ENCODE measurements around the gene ZNF385D.

Gene ZNF385D

DNA sequence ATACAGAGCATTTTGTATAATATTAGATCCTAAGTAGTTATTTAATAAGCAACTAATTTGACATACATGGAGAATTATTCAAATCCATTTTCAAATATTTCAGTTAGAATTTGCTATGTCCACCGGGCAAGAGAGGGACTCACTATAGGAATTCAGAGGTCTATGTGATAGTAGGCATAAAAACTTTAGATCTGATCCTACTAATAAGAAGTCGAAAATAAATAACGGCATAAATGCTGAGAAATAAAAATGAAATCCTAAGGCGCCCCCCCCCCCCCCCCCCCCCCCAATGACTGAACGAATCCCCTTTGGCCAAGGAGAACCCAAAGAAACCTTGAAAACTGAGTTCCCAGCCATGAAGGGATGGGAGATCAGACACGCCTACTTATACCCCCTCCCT, 80.6 kb downstream of the ZNF385D start:
- FAIRE-seq = no peak

DNA sequence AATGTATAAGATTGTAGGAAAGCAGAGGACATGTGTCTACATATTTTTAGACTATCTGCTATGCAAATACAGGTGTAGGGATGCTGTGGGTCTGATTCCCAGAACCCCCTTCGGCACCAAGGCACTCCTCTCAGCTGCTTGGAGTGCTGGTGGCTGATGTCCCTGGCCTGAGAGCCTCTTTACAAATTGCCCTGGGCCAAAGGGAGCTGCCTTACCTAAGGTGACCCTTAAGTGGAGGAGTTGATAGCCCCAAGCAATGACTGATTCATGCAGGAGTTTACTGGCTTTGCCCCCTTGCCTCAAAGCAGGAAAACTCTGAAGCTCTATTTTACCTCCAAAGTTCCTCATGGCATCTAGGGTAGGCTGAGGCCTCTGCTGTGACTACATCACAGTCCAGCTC, 83.0 kb downstream of the ZNF385D start:
- no peak for FAIRE-seq

DNA sequence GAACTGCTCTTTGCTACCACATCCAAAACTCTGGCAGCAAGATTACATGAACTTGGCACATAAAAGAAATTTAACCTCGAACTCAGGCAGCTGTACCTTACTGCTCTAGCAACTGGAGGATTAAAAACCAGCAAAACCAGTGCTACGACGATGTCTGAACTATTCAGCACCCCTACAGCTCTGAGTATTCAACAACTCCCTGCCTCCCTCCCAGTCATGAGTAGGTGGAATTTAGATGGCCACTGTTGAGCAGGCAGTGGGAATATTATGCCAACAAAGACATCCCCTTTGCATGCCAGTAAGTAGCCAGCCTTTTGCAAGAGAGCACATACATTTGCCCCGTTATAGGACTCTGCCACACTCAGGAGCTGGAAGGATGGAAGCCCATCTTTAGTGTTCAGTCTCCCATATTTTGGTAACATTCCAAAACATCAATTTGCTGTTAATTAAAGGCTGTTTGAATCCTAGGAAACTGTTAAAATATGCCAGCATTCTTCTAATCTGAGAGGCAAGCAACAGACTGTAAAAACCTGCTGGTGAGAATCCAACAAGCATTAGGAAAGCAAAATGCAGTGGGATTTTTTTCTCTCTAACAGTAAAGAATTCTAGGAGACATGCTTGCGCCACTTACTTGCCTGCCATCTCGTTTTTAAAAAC, 85.4 kb downstream of the ZNF385D start:
- FAIRE-seq = no peak

DNA sequence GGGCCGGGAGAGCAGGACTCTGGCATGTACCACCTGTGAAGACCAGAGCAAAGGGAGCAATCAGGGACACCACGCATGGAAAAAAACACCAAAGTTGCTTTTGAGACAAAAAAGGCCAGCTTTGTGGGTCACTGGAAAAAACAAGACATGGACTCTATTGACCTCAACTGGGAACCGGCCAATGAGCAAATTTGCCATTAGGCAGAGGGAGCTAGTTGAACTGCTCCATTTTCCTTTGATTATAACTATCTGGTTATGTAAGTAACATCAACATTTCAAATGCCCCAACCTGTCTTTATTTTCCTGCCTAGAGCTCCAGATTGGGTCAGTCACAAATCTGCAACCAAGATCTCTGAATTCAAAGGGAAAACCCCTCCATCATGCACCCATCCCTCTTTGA, 86.0 kb downstream of the ZNF385D start:
- FAIRE-seq = no peak

DNA sequence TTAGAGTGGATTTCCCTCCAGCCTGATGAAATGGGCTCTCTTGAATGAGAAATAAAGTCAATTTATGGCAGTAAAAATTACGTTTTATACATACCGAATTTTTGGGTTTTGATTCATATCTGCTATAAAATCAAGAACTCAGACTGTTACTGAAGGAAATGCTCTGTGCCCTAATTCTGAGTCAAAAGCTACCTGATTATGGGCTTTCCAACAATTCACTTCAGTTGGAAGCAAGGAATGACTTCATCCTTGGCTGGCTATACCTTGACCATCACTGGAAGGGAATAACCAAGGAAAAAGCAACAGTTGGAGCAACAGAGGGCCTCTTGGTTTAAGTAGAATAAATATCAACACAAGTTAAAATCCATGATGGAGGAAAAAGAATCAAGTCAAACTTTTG, 88.6 kb downstream of the ZNF385D start:
- FAIRE-seq = no peak

DNA sequence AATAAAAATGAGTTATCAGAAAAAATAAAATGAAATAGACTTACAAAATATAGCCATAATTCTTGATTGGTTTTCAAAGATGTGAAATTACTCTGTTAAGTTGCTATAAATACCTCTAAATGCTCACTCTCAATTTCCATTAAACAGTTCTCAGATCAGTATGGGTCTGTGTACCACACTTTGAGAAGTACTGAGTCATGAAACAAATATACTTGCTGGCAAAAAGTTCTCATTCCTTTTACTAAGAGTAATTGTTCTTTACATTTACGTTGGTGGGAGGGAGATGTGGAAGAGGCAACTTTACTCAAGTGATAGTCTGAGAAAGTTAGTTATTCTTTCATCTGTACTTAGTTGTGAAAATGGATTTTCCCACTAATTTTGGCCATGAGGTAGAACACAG, 96.3 kb downstream of the ZNF385D start:
- FAIRE-seq = no peak

DNA sequence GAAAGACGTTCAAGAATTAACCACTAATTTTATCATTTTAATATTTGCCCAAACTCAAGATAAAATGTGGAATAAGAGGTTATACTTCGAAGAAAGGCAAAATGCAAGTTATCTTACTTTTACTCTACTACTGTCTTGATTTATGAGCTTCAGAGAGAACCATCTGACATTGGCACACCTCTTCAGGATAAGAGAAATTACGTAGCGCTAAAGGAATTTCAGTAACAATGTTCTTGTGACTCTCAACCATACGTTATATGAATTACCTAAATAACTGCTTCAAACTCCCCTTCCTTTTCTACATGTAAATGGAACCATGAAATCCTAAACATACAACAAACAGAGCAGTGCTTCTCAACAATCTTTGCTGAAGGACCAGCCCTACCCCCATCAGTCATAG, 96.8 kb downstream of the ZNF385D start:
- FAIRE-seq = no peak

DNA sequence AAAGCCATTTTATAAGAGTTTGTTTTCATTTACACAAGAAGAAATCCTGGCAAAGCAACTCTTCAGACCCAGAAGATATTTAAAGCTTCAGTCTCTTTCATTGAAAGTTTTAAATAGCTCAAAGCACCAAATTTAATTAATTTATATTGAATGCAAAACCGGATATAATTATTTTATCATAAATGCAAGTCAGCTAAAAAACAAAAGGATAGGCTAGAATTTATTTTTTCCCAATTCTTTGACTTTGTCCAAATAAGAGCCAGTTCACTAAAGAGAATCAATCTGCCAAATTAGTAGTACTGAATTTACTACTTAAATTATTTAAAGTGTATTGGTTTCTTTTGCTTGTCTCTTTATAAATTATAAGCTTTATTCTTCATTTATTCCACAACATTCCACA, 101.5 kb downstream of the ZNF385D start:
- no peak for FAIRE-seq

DNA sequence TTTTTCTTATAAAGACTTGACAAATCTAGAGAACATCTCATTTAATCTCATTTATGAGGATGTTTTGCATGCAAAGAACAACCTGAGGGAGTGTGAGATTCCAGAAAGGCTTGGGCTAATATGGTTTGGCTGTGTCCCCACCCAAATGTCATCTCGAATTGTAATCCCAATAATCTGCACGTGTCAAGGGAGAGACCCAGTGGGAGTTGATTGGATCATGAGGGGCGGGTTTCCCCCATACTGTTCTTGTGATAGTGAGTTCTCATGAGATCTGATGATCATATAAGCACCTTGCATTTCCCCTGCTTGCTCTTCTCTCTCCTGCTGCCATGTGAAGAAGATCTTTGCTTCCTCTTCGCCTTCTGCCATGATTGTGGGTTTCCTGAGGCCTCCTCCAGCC, 103.0 kb downstream of the ZNF385D start:
- no peak for FAIRE-seq

DNA sequence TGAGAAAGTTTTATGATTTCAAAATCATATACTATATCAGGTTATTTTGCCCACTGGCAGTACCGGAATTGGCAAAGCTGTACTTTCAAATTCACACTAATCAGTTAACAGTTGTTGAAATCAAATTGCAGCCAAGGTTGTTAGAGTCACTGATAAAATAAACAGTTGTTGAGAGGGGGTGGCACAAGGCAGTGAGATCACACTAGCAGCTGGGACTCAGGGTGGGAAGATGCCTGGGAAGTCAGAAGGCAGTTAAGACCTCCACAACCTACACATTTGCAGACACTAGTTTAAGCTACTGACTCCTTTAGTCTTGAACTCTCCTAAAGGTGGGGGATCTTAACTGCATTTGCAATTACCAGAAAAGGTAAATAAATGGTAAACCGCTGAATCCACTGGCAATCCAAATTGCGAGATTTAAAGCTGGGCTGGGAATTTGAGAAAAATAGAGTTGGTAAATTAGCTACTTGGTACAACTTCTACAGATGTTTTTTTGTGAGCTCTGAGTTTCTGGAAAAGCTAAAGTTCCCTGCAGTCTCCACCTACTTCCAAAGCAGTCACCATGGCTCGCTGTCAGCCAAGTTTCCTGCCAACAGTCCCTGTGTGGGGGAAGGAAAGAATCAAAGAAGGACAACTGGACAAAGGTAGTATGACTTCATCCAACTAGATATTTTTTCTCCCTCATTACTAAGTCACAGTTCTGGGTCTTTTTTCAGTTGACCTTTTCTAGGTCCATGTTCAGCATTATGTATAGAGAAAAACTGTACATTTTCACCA, 105.7 kb downstream of the ZNF385D start:
- no peak for FAIRE-seq

DNA sequence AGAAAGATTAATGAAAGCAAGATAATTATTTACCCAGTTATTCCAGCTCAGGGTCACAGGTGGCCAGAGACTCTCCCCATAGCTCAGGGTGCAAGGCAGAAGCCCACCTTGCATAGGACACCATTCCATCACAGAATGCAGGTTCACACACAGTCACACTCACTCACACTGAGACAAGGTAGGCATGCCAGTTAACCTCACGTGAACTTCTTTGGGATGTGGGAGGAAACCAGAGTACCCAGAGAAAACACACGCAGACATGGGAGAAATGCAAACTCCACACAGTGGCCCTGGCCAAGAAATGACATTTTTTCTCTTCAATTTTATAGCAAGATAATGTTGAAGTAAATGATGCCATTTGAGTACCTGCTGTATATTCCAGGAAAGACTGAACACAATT, 106.7 kb downstream of the ZNF385D start:
- FAIRE-seq = no peak

DNA sequence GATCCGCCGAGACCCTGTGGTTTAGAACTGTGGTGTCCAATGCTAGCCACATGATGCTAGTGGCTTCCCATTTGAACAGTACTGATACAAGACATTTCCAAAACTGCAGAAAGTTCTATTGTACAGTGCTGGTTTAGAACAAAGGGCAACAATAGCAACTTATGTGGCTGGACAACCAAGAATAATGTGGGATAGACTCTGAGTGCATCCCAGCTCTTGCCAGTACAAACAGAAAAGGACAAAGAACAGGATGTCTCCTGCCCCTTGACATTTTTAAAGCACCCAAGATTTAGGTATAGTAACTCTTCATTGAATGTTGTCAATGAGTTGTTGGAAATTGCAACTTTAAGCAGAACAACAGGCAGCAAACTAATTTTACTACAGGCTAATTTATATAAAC, 107.3 kb downstream of the ZNF385D start:
- no peak for FAIRE-seq

DNA sequence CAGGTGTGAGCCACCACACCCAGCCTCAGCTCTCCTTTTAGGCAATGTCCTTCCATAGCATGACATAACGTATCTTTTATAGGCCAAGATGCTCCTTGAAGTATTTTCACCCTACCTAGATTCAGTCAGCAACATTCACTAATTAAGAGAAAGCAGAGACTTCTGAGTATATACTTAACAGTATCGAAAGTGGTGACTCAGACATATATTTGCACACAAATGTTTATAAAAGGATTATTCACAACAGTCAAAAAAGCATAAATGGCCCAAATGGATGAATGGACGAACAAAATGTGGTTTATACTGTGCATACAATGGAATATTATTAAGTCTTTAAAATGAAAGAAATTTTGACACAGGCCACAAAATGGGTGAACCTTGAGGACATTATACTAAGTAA, 108.6 kb downstream of the ZNF385D start:
- no peak for FAIRE-seq

DNA sequence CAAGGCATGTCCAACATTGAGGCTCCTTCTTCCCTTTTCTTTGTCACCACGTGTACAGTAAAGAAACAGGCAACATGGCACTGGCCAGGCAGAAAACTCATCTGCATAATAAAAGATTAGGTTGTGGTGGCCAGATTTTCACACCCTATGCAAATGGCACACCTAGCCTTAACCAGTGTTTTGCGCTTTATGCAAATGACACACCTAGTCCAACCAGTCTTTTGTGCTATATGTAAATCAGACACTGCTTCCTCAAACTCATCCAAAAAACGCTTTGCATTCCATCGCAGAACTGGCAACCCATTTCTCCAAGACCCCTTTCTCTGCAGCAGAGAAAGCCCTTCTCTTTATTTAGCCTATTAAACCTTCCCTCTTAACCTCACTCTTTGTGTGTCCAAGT, 109.1 kb downstream of the ZNF385D start:
- no peak for FAIRE-seq

DNA sequence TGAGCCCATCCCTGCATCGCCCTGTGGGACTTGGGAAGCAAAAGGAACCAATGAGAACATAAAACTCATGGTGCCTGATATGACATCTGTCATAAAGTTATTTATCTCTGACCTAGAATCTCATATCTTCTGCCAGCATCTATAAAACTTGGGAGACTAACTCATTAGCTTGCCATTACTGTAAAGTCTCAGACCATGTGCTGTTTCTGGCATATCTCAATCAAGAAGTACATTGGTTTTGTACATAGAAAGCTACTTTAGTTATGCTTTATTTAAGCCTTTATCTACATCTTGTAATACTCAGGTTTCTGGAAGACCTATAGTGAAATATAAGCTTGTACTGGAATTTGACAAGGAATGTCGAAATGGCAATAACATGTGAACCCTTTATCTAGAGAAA, 112.5 kb downstream of the ZNF385D start:
- FAIRE-seq = no peak

DNA sequence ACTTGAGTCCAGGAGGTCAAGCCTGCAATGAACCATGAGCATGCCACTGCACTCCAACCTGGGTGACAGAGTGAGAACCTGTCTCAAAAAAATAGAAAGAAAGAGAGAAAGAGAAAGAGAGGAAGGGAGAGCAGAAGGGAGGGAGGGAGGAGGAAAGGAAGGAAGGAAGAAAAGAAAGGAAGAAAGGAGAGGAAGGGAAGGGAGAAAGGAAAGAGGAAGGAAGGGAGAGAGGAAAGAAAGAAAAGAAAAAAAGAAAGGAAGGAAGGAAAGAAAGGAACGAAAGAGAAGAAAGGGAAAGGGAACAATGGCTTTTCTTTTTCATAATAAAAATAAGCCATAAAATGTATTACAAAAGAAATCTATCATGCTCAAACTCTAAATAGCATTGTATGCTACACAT, 116.9 kb downstream of the ZNF385D start:
- no peak for FAIRE-seq

DNA sequence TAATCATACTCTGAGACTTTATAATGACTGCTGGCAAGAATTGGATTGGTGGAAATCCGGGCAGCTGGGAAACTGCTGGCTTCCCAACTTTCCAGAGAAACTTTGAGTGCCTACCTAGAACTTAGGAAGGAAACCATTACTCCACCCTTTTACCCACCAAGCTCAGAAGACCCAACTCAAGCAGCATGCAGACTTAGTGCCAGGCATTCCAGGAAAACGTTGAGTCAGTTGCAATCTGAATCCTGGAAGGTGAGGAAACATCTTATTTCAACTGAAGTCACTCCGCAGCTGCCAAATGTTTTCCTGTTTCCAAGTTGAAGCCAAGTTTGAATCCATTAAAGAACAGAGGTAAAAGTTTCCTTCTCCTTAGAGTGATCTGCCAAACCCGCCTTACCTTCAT, 126.5 kb downstream of the ZNF385D start:
- FAIRE-seq = no peak

DNA sequence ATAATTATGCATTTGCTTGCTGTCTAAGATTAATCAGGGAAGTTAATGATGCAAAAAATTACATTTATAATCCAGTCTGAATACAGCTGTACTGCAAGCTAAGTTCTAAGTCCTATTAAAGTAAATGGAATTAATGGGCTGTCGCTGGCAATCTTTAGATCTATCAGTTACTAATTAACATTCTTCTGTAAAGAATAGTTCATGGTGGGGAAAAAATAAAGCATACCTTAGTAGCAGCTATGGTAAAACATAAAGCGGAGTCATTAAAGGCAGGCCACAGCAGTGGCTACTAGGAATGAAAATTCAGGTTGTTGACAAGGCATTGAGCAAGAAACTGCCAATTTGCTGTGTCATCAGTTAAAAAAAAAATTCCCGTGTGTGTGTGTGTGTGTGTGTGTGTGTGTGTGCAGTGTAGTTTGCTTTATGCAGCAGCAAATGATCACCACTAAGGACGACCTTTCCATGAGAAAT, 129.8 kb downstream of the ZNF385D start:
- FAIRE-seq = no peak

DNA sequence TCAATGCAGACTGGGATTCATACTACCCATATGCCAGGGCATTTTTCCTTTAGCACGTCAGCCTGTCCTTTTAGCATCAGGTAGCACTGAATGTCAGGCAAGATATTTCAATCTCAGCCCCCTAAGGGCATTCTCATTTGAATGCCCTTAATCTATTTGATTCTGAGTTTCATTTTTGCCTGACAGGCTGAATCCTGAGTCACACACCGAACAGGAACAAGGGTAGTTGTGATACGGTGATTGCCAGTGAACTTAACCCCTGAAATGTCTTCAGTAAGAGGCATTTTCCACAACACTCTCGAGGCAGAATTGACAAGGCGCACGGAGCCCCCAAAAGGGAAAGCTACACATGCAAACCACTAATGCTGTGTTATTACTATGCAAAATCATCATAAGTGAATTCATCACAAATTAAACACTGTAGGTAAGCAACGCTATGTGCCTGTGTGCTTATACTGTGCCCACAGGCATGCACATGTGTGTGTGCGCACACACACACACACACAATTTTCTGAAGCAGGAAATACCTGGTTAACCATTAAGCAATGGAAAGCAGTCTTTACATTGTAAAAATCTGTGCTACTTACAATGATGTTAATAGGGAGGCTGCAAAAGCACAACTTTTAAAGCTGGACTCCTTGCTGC, 130.4 kb downstream of the ZNF385D start:
- no peak for FAIRE-seq

DNA sequence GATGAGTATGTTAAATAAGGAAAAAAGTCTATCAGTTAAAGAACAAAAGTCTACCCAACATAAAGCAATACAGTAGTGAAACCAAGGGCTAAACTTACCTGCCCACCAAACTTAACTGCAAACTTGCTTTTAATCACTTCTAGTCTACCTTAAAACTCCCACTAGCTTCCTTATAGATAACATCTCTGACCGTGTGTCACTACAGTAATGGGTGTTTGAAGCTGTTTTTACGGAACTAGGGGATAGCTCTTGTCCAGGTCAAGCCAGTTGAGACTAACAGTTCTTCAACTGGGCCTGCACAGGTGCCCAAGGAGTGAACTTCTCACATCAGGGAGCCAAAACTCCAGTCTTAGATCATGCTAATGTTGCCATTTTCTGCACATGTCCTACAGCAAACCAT, 132.3 kb downstream of the ZNF385D start:
- FAIRE-seq = no peak

DNA sequence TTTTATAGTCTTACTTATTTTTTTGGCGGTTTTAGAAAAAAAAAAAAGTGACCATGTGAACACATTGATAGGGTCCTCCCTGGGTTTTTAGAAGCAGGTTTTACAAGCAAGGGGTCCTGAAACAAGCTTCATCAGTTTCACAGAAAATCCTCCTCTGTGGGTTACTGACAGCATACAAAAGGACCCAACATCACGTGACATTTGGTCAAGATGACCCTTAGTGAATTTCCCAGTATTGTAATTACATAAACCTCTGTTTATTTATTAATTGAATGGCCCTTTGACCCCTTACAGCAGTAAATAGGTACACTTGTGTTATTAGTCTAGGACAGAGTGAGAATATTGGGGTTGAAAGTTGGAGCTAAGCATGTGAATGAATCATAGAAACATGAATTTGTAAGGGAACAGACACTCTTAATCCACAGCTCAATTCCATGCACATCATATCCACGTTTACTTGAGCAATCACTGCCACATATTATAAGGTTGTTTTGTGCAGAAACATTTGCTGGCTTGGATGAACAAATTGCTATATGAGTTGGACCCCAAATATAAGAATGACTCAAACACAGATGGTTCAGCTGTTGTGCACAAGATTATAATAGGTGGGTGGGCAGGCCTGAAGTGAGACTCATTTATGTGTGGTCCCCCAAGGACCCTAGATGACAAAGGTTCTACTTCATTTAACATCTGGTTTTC, 137.5 kb downstream of the ZNF385D start:
- no peak for FAIRE-seq

DNA sequence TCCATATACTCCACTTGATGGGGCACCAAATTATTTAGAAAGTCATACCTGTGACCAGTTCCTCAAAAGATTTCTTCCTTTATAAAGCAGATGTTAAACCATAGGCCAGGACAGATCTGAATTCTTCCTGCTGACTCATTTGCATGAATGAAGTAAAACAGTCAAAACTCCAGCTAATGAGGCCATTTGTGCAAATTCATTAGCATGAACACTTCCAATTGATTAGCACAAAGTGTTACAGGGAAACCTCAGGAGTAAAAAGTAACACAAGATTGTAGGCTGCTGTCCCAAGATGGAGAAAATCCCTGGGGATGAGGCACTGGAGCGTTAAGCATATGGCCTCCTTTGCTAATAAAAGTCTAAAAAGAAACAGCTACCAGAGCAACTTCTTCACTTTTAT, 149.8 kb downstream of the ZNF385D start:
- FAIRE-seq = no peak

DNA sequence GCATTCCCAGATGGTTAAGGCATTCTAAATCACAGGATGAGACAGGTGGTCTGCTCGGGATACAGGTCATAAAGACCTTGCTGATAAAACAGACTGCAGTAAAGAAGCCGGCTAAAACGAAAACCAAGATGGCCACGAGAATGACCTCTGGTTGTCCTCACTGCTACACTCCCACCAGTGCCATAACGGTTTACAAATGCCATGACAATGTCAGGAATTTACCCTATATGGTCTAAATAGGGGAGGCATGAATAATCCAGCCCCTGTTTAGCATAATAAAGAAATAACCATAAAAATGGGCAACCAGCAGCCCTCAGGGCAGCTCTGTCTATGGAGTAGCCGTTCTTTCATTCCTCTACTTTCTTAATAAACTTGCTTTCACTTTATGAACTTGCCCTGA, 151.1 kb downstream of the ZNF385D start:
- FAIRE-seq = no peak

DNA sequence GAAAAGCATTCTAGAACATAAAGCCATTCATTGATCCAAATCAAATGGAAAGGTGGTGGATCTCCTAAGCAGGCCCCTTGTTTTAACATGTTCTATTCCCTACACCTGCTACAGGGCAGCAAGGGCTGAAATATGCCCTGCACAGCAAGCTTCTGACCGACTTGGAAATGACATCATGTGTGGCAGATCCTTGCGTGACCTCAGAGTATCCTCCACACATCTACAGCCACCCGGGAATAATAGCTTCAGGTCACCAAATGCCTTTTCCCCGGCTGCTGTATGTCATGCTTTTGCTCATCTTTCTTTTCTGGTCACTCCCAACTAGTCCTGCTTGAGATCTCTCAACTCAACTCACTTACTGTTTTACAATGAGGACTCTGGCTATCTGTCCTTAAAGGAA, 158.2 kb downstream of the ZNF385D start:
- no peak for FAIRE-seq

Measured in colon (tissue), 2 donors.